ENCODE results near the gene NMT1.

GRCh38 chr17:45029758-45030423 is 31.2 kb upstream of the NMT1 start:
- no peak for TF ChIP-seq ZNF274 (IDR thresholded peaks at IDR 0.05; ENCODE audit: low read depth, low read length)
- TF ChIP-seq YY1 (IDR thresholded peaks at IDR 0.05; ENCODE audit: insufficient read depth, insufficient read length), result no peak

All from NT2/D1 (cell line).